ENCODE data around the gene CYB5D1. TPM values are rescaled to one million over a fixed set of nuclear protein-coding genes. Genes with fewer than 3 reads are reported as not detected.

CYB5D1 gene
- total RNA-seq, 4 donors from 2014 or later = 4.1 to 14.7 (median 9.0) TPM

GRCh38 chr17:7855660-7856010 is 2.2 kb upstream of the CYB5D1 start:
- Histone ChIP-seq H3K4me1 (peaks cover 29 to 37% of the 10 kb centered on the region in 2 donors), H3K9me3 (no peaks in the 10 kb centered on the region), H3K27ac (peak overlapping the region; percentile 91 to 99 (median 96)), H3K4me3 (peak overlapping the region; percentile 65 to 87 (median 80)), H3K27me3 (no peaks in the 10 kb centered on the region), H3K36me3 (peaks cover 0 to 18% of the 10 kb centered on the region in 2 donors)
- DNase-seq (peak in 1 of 2 donors; percentile 28), ATAC-seq (no peak)
- TF ChIP-seq CTCF (IDR thresholded peaks at IDR 0.05 in 4 of 5, conservative IDR thresholded peaks at IDR 0.05 in 1 of 5) (no peak), POLR2A (IDR thresholded peaks at IDR 0.05) (no peak)
- in situ Hi-C loops (cut with MboI; ENCODE audit: low sequenced_read_pairs in 4 of 4) = loop anchor here in 2 of 4 donors (25.0 kb wide), 1 partner anchor 132 kb away; no protein-coding TSS in a partner anchor
- intact Hi-C loops (cut with DNase I; ENCODE audit: low total_unique reads) = loop anchor here (2.0 to 10.0 kb wide), 4 partner anchors 31 to 111 kb away; partner anchors contain the start of genes CNTROB, RNF227 and TRAPPC1

DNA sequence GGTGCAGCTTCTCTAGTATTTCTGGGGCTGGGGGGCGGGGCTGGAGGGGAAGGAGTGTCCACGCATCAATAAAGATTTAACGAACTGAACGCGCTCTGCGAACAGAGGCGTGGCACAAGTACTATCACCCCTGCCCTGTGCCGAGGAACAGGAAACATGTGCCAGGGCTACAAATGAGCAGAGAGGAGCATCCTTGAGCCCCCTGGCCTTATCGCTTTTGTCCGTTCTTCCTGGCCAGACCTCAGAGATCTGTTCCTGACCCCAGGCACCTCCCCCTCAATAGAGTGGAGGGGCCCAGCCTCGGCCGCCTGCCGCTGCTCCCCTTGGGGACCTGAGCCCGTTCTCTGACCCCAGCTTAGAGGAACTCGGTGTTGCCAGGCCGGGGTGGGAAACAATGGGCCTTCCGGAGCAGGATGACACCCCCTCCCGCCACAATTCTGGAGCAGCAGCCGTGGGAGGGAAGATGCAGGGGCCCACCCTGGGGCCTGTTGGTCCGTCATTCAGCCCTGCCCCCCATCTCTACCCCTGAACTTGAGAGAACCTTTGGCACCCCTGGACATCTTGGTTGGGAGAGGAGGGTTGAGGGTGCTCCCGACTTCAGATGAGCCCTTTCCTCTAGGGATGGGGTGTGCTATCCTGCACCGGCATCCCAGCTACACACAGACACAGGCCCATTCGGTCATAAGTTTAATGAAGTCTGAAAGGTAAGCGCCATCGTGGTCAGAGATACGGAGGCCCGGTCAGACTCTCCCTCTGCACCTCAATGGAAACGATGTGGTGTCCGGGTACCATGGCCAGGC is 1.6 kb upstream of the CYB5D1 start:
- Histone ChIP-seq H3K27ac (peak overlapping the region; percentile 91 to 99 (median 96)), H3K4me3 (peak overlapping the region; percentile 65 to 87 (median 80)), H3K9me3 (no peaks in the 10 kb centered on the region), H3K27me3 (no peaks in the 10 kb centered on the region), H3K4me1 (peaks cover 29 to 37% of the 10 kb centered on the region in 2 donors), H3K36me3 (peaks cover 0 to 12% of the 10 kb centered on the region in 2 donors)
- no peak for ATAC-seq
- in situ Hi-C loops (cut with MboI; ENCODE audit: low sequenced_read_pairs in 4 of 4) (loop anchor here in 2 of 4 donors (25.0 kb wide), 1 partner anchor 131 kb away; no protein-coding TSS in a partner anchor), intact Hi-C loops (cut with DNase I; ENCODE audit: low total_unique reads) (loop anchor here (2.0 to 10.0 kb wide), 4 partner anchors 31 to 111 kb away; partner anchors contain the start of genes CNTROB, RNF227 and TRAPPC1)
- TF ChIP-seq POLR2A (IDR thresholded peaks at IDR 0.05) = no peak
- no peak for TF ChIP-seq CTCF (IDR thresholded peaks at IDR 0.05 in 4 of 5, conservative IDR thresholded peaks at IDR 0.05 in 1 of 5)
- DNase-seq = peak in 1 of 2 donors; percentile 44

DNA sequence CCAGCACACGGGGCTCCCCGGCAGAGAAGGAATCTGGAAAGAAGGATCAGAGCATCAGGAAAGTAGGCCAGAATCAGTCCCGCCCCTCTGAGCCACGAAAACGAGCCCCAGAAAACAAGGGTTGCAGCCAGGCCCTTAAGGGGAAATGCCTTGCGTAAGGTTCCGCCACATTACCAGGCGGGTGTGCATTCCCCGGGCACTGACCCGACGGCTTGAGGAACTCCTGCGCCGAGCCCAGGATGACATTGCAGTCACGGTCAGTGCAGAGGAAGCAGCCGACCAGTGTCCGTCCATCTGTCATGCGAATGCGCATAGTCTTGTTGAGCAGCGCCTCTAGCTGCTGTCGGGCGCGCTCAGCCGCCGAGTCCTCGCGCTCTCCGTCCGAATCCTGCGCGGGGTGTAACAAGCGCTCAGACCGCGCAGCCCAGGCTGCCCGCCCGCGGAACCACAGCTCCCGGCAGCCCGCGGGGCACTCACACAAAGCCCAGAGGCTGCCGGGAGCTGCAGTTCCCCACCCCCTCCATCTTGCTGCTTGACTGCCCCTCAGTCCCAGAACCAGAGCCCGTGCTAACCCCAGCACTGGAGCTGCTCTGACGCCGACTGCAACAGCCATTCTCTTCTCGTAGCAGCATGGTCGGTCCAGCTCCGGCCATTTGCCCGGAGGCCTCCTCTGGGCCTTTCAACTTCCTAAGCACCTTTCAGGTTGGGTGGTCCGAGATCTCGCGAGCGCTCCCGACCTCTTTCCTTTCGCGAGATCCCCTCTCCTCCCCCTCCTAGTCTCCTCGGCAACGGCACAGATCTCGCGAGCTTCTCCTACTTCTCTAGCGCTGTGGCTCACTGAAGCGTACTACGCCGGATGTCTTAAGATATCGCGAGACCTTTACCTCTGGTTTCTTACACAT is 741 bp upstream of the CYB5D1 start, which contains the start of gene NAA38:
Gene NAA38 (minus strand): TSS at position 749 of the 902 bp plus-strand sequence. CDS start 96 bp downstream, at position 653.
- ATAC-seq (peak; percentile 93 to 95), DNase-seq (peak; percentile 97 to 98)
- Histone ChIP-seq H3K27ac (peak within 1 kb of the TSS; percentile 91 to 99 (median 96)), H3K27me3 (no peaks in the 10 kb centered on the region), H3K4me1 (peaks cover 26 to 35% of the 10 kb centered on the region in 2 donors), H3K4me3 (peak within 1 kb of the TSS; percentile 65 to 87 (median 80)), H3K36me3 (peaks cover 0 to 12% of the 10 kb centered on the region in 2 donors), H3K9me3 (no peaks in the 10 kb centered on the region)
- in situ Hi-C loops (cut with MboI; ENCODE audit: low sequenced_read_pairs in 4 of 4) = loop anchor here in 2 of 4 donors (25.0 kb wide), 1 partner anchor 130 kb away; no protein-coding TSS in a partner anchor
- TF ChIP-seq POLR2A (IDR thresholded peaks at IDR 0.05) (peak in 1 of 2 donors; percentile 48), CTCF (IDR thresholded peaks at IDR 0.05 in 4 of 5, conservative IDR thresholded peaks at IDR 0.05 in 1 of 5) (peak; percentile 4 to 72 (median 63))
- intact Hi-C loops (cut with DNase I; ENCODE audit: low total_unique reads) = loop anchor here (1.0 to 10.0 kb wide), 7 partner anchors 14 to 169 kb away; partner anchors contain the start of genes CNTROB, RNF227, TRAPPC1 and WRAP53

- Histone ChIP-seq H3K4me3 (peak overlapping the region; percentile 65 to 87 (median 80)), H3K9me3 (no peaks in the 10 kb centered on the region), H3K36me3 (no peaks in the 10 kb centered on the region), H3K27me3 (no peaks in the 10 kb centered on the region), H3K4me1 (peaks cover 25 to 36% of the 10 kb centered on the region in 2 donors), H3K27ac (peak overlapping the region; percentile 91 to 99 (median 96))
- DNase-seq = peak in 1 of 2 donors; percentile 32
- ATAC-seq = no peak
- in situ Hi-C loops (cut with MboI; ENCODE audit: low sequenced_read_pairs in 4 of 4) (loop anchor here in 2 of 4 donors (25.0 kb wide), 1 partner anchor 129 kb away; no protein-coding TSS in a partner anchor), intact Hi-C loops (cut with DNase I; ENCODE audit: low total_unique reads) (loop anchor here (5.0 to 10.0 kb wide), 3 partner anchors 59 to 114 kb away; partner anchors contain the start of genes CNTROB, RNF227 and TRAPPC1)
- TF ChIP-seq CTCF (IDR thresholded peaks at IDR 0.05 in 4 of 5, conservative IDR thresholded peaks at IDR 0.05 in 1 of 5) = peak; percentile 4 to 44 (median 30)
- no peak for TF ChIP-seq POLR2A (IDR thresholded peaks at IDR 0.05)
Measured at GRCh38 chr17:7858522-7858810, 663 bp downstream of the CYB5D1 start.
